ENCODE data around the gene ZNF800. TPM values are rescaled to one million over a fixed set of nuclear protein-coding genes. Genes with fewer than 3 reads are reported as not detected.
"Not testable (repeated sequence)": the region's sequence is repeated elsewhere in the genome, so short reads cannot be mapped to it uniquely, and the experiment has no call there.

The ZNF800 gene
- 17.2 and 22.3 TPM in 2 replicates for total RNA-seq (2014; rRNA removed; shearing (Covaris generic))

- peak; percentile 97 for DNase-seq (ENCODE audit: low read depth)
Measured at GRCh38 chr7:127392566-127393367, at the start of gene ZNF800. Gene ZNF800 (minus strand): TSS chr7:127392708. CDS start chr7:127391557, 1,151 bp downstream.

- no peak for DNase-seq (ENCODE audit: low read depth)
Measured at GRCh38 chr7:127440206-127440605, 47.7 kb upstream of the ZNF800 start.

- DNase-seq (ENCODE audit: low read depth): no peak
Measured at GRCh38 chr7:127438836-127439235, 46.3 kb upstream of the ZNF800 start.

- DNase-seq (ENCODE audit: low read depth): peak; percentile 64
Measured at GRCh38 chr7:127437837-127438236, 45.3 kb upstream of the ZNF800 start.

- no peak for DNase-seq (ENCODE audit: low read depth)
Measured at GRCh38 chr7:127437241-127437640, 44.7 kb upstream of the ZNF800 start.

- not testable (repeated sequence) for DNase-seq (ENCODE audit: low read depth)
Measured at GRCh38 chr7:127429281-127429680, 36.8 kb upstream of the ZNF800 start.

- DNase-seq (ENCODE audit: low read depth): no peak
Measured at GRCh38 chr7:127419196-127419595, 26.7 kb upstream of the ZNF800 start.

- DNase-seq (ENCODE audit: low read depth): no peak
Measured at GRCh38 chr7:127418459-127418858, 26.0 kb upstream of the ZNF800 start.

- no peak for DNase-seq (ENCODE audit: low read depth)
Measured at GRCh38 chr7:127417346-127417745, 24.8 kb upstream of the ZNF800 start.

GRCh38 chr7:127415060-127415742, 22.7 kb upstream of the ZNF800 start:
- DNase-seq (ENCODE audit: low read depth): no peak

GRCh38 chr7:127413962-127414361, 21.5 kb upstream of the ZNF800 start:
- DNase-seq (ENCODE audit: low read depth): no peak

- DNase-seq (ENCODE audit: low read depth): no peak
Measured at GRCh38 chr7:127413326-127413725, 20.8 kb upstream of the ZNF800 start.

GRCh38 chr7:127411176-127411575, 18.7 kb upstream of the ZNF800 start:
- DNase-seq (ENCODE audit: low read depth): no peak

- DNase-seq (ENCODE audit: low read depth): no peak
Measured at GRCh38 chr7:127409629-127410028, 17.1 kb upstream of the ZNF800 start.

- DNase-seq (ENCODE audit: low read depth): no peak
Measured at GRCh38 chr7:127404286-127405072, 12.0 kb upstream of the ZNF800 start.

GRCh38 chr7:127396184-127396583, 3.7 kb upstream of the ZNF800 start:
- peak; percentile 15 for DNase-seq (ENCODE audit: low read depth)

- peak; percentile 34 for DNase-seq (ENCODE audit: low read depth)
Measured at GRCh38 chr7:127395104-127395503, 2.6 kb upstream of the ZNF800 start.

- peak; percentile 70 for DNase-seq (ENCODE audit: low read depth)
Measured at GRCh38 chr7:127393368-127394058, 1.0 kb upstream of the ZNF800 start.

- peak; percentile 75 for DNase-seq (ENCODE audit: low read depth)
Measured at GRCh38 chr7:127392182-127392565, 334 bp downstream of the ZNF800 start.

GRCh38 chr7:127391591-127392181, 822 bp downstream of the ZNF800 start:
- DNase-seq (ENCODE audit: low read depth): peak; percentile 61

Measured in Daoy (cell line).